Activated T-helper 2 cell treated with anti-CD3 and anti-CD28 coated beads, Interferon-gamma antibody, Interleukin-2, Interleukin-4, amounts not matched to agents 10 μg/mL and 5 μg/mL and 100 μg/mL, durations not matched to agents 14 hours and 24 hours and 36 hours (primary cell): ENCODE data around the gene DSE. TPM values are rescaled to one million over a fixed set of nuclear protein-coding genes. Genes with fewer than 3 reads are reported as not detected.

Experiments used
- DNase-seq: peaks from one replicate; pipeline ENCODE4 v3.0.0; 2021; ENCODE audit warnings: low spot score
- H3K27ac Mint-ChIP-seq: one replicate; pipeline ENCODE4 v1.8.0; 2021; ENCODE audit warnings: mixed read lengths
- H3K27me3 Mint-ChIP-seq: one replicate; pipeline ENCODE4 v1.8.0; 2021; ENCODE audit warnings: low read depth, mixed read lengths
- H3K36me3 Mint-ChIP-seq: one replicate; pipeline ENCODE4 v1.8.0; 2021; ENCODE audit warnings: low read depth, mixed read lengths
- H3K4me1 Mint-ChIP-seq: one replicate; pipeline ENCODE4 v1.8.0; 2021; ENCODE audit warnings: low read depth, mixed read lengths
- H3K4me3 Mint-ChIP-seq: one replicate; pipeline ENCODE4 v1.8.0; 2021; ENCODE audit warnings: low read depth, mild to moderate bottlenecking, moderate library complexity, mixed read lengths
- H3K9me3 Mint-ChIP-seq: one replicate; pipeline ENCODE4 v1.8.0; 2021; ENCODE audit warnings: mixed read lengths
- intact Hi-C: fragments of 100-400 bp; cut with micrococcal nuclease; formaldehyde crosslinking; loops from one replicate; pipeline ENCODE4 v1.15.1; 2023
- total RNA-seq: library from RNA; stranded (reverse); gene quantifications from 2 replicates; pipeline ENCODE4 v1.2.3, GENCODE V29; 2022

Gene DSE
- total RNA-seq, 1 donor from 2014 or later, result 3.4 TPM

DNA sequence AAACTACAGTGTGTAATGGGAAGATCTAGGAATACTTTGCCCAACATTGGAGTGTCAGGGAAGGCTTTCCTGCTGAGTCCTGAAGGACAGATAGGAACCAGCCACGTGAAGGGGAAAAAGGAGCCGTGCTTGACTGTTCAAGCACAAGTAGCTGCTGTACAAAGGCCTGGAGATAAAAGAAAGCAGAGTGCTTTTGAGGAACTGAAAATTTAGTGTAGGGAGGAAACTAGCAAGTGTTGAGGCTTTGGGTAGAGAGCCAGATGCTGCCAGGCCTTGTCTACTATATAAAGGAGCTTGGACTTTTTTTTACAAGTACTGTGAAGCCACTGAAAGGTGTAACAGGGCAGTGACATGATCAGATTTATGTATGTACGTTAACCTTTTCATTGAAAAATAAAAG is 39.0 kb downstream of the DSE start:
- no peak for DNase-seq
- Mint-ChIP-seq H3K36me3 (no peaks in the 10 kb centered on the region), H3K4me3 (no peak overlapping the region), H3K9me3 (no peaks in the 10 kb centered on the region), H3K27ac (no peak overlapping the region), H3K4me1 (peaks cover 3% of the 10 kb centered on the region), H3K27me3 (peaks cover 8% of the 10 kb centered on the region)
- intact Hi-C loops, result no loop called here

DNA sequence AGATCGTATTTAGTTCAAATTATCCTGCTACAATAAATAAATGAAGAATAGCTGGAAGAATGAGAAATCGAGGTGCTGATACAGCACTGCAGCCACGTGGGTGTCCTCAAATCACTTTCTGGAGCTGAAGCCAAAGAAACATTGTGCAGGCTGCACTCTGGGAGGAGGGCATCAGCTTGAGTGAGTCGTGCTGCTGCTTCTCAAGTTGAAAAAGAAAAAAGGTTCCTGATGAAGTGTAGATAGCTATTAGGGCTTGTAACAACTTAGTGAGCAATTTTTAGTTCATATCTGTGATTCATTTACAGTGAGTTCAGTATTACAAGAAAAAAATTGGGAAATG is 40.5 kb downstream of the DSE start:
- H3K27me3 Mint-ChIP-seq, result peaks cover 8% of the 10 kb centered on the region
- H3K27ac Mint-ChIP-seq, result no peak overlapping the region
- DNase-seq, result no peak
- no peaks in the 10 kb centered on the region for H3K36me3 Mint-ChIP-seq
- no peaks in the 10 kb centered on the region for H3K9me3 Mint-ChIP-seq
- H3K4me3 Mint-ChIP-seq, result no peak overlapping the region
- intact Hi-C loops, result no loop called here
- peaks cover 3% of the 10 kb centered on the region for H3K4me1 Mint-ChIP-seq

DNA sequence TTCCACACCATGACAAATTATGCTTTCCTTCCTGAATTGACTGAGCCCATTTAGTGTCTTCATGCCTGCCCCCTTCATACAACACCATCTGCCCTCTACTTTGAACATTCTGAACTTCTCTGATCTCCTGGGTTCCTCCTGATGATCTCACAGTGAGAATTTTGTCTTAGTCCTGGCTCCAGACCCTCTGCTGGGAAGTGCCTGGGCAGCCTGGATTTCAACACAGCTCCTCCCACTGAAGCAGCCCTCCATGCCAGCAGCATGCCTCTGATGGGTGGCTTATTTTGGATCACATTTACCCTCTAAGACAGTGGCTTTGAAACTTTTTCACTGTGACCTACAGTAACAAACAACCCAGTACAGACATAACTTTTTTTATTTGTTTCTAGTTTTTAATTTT is 41.5 kb downstream of the DSE start:
- no peak for DNase-seq
- Mint-ChIP-seq H3K36me3 (no peaks in the 10 kb centered on the region), H3K4me1 (no peaks in the 10 kb centered on the region), H3K27me3 (peaks cover 4% of the 10 kb centered on the region), H3K4me3 (no peak overlapping the region), H3K9me3 (no peaks in the 10 kb centered on the region), H3K27ac (no peak overlapping the region)
- intact Hi-C loops, result no loop called here

DNA sequence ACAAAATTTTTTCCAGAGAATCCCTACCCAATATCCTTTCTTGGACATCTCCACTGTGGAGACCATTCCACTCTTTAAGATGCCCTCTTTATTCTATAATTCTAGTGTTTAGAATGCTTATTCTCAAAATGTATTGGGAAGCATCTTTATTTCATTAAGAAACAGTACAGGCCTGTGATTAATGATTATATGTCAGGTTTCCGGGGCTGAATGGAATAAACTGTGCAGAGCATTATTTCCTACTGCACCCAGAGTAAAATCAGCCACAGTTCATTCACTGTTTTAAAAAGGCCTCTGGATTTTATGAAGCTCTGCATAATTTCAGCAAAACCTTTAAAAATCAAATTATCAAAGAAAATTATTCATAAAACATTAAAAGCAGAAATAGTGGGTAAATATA is 42.6 kb downstream of the DSE start:
- Mint-ChIP-seq H3K36me3 (no peaks in the 10 kb centered on the region), H3K9me3 (no peaks in the 10 kb centered on the region), H3K27me3 (peaks cover 4% of the 10 kb centered on the region), H3K4me1 (no peaks in the 10 kb centered on the region), H3K4me3 (no peak overlapping the region), H3K27ac (no peak overlapping the region)
- intact Hi-C loops, result no loop called here
- DNase-seq, result no peak

DNA sequence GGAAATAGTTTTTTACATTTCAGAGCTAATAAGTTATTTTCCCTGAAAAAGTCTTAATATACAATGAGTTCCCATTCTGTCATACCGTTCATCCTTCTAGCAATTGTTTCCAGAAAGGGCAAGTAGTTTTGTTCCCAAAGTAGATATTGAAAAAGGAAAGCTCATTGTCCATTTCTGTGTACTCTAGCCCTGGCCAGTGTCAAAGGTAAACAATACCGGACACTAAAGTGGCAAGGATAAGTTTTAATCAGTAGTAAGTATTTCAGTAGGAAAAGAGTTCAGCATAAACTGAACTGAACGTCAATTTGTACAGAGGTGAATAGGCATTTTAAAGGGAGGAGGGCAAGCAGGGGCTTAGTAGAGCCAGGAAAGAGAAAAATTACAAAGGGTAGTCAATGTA is 46.9 kb downstream of the DSE start:
- Mint-ChIP-seq H3K36me3 (no peaks in the 10 kb centered on the region), H3K9me3 (no peaks in the 10 kb centered on the region), H3K4me3 (no peak overlapping the region), H3K4me1 (peaks cover 4% of the 10 kb centered on the region), H3K27ac (no peak overlapping the region), H3K27me3 (peaks cover 4% of the 10 kb centered on the region)
- DNase-seq, result no peak
- intact Hi-C loops, result no loop called here

DNA sequence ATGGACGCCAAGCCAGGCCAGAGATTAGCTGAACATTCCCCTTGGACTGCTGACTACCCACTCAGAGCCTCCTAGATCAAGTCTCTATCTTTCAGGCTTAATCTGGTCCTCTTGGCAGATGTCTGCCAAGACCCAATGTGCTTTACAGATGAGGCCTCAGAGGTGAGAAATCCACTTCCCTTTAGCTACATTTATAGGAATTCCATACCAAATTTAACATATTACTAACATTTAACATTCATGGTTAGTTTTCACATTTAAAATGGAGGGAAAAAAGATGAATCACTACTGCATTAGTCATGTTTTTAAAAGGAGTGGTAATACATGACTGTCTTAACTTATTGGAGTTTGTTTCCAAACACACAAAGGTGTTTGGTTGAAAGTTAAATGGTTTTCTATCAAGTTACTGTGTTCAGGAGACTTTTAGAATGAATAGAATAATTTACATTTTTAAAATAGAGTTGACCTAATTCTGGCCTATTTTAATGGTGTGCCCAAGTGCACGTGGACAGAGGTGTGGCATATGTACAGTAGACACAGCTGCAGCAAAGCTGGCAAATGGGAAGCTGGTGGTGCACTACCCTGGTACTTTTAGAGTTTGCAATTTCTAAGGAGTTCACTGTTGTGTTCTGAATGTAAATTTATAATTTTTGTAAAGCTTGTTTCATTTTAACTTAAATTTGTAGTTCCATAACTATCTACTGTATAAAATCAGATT is 48.5 kb downstream of the DSE start:
- no peaks in the 10 kb centered on the region for H3K36me3 Mint-ChIP-seq
- intact Hi-C loops, result no loop called here
- H3K4me3 Mint-ChIP-seq, result no peak overlapping the region
- no peak overlapping the region for H3K27ac Mint-ChIP-seq
- no peaks in the 10 kb centered on the region for H3K9me3 Mint-ChIP-seq
- peaks cover 4% of the 10 kb centered on the region for H3K27me3 Mint-ChIP-seq
- H3K4me1 Mint-ChIP-seq, result peaks cover 4% of the 10 kb centered on the region
- no peak for DNase-seq

DNA sequence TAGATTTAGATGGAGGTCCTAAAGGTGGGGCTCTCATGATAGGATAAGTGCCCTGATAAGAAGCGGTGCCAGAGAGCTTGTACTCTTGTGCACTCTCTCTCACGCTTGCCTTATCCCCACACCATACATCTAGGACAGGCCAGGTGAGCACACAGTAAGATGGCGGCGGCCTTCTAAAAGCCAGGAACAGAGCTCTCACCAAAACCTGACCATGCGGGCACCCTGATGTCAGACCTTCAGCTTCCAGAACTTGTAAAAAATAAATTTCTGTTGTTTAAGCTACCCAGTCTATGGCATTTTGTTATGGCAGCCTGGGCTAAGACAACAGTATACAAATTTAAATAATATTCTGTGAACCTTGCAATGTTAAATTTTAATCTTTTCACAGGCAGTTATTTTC is 49.6 kb downstream of the DSE start:
- H3K27me3 Mint-ChIP-seq, result peaks cover 4% of the 10 kb centered on the region

DNA sequence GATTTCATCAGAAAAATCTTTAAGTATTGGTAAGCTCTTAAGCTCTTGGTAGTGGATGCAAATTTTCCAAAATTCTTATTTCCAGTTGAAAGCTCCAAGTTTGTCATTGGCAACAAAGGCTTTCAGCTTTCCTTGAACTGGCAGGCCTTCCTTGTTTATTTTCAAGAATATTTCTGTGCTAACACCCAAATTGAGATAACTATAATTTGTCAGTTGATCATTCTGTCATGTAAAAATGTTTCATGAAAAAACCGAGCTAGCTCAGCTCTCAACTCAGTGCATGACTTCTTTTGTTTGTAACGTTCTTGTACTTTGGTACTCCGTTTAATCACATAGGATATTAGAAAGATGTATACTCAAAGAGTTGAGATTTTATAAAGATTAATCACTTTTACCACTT is 51.5 kb downstream of the DSE start:
- Mint-ChIP-seq H3K36me3 (no peaks in the 10 kb centered on the region), H3K9me3 (no peaks in the 10 kb centered on the region), H3K27ac (no peak overlapping the region), H3K4me3 (no peak overlapping the region), H3K27me3 (no peaks in the 10 kb centered on the region), H3K4me1 (peaks cover 4% of the 10 kb centered on the region)
- DNase-seq, result no peak
- intact Hi-C loops, result no loop called here

More for the DNA sequence above, 49.6 kb downstream of the DSE start:
- no peak for DNase-seq
- Mint-ChIP-seq H3K36me3 (no peaks in the 10 kb centered on the region), H3K4me1 (peaks cover 4% of the 10 kb centered on the region), H3K4me3 (no peak overlapping the region), H3K27ac (no peak overlapping the region), H3K9me3 (no peaks in the 10 kb centered on the region)
- intact Hi-C loops, result no loop called here

DNA sequence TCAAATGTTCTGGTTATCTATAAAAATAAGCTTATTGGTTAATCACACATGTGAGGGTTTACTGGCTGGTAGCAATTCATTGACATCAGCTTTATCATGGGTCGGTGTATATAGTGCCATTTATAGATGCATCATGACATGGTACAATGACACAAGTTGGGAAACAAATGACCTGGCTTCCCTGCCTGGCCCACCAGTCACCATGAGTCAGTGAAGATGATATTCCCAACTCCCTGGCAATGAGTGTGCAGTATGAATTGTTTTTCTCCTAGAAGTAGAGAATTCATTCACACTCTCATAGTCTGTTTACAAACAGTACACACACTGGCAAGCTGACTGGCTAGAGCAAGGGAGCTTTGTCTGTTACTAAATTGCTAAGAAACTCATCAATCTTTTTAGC is 53.3 kb downstream of the DSE start:
- Mint-ChIP-seq H3K27ac (no peak overlapping the region), H3K4me1 (peaks cover 1% of the 10 kb centered on the region), H3K4me3 (no peak overlapping the region), H3K27me3 (no peaks in the 10 kb centered on the region), H3K36me3 (no peaks in the 10 kb centered on the region), H3K9me3 (no peaks in the 10 kb centered on the region)
- no peak for DNase-seq
- intact Hi-C loops, result no loop called here

DNA sequence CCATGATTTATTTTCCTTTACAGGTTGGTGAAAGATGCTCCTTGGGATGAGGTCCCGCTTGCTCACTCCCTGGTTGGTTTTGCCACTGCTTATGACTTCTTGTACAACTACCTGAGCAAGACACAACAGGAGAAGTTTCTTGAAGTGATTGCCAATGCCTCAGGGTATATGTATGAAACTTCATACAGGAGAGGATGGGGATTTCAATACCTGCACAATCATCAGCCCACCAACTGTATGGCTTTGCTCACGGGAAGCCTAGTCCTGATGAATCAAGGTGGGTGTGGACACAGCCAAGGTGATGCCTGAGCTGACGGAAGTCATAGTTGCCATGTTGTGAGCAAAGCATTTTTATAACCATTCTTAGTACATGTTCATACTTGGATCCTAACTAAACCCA is 55.8 kb downstream of the DSE start:
- H3K4me1 Mint-ChIP-seq, result no peaks in the 10 kb centered on the region
- no peak overlapping the region for H3K4me3 Mint-ChIP-seq
- H3K36me3 Mint-ChIP-seq, result no peaks in the 10 kb centered on the region
- no peaks in the 10 kb centered on the region for H3K27me3 Mint-ChIP-seq
- intact Hi-C loops, result no loop called here
- H3K27ac Mint-ChIP-seq, result no peak overlapping the region
- no peak for DNase-seq
- H3K9me3 Mint-ChIP-seq, result no peaks in the 10 kb centered on the region

DNA sequence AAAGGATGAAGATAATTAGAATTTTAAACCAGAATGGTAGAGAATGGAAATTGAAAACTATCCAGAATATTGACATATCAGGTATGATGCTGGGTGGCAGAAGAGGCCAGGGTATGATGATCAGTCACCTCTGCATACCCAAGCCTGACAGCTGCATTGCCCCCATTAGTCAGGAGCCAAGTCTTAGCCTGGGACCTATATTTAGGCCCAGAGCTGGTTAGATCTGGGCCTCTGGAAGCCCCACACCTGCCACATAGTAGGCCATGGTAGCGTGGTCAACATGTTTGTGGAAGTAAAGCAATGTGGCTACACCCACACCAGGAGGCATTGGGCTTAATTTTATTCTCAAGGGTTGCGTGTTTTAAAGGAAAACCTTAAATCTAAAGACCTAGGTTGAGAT is 58.4 kb downstream of the DSE start:
- Mint-ChIP-seq H3K36me3 (no peaks in the 10 kb centered on the region), H3K27me3 (no peaks in the 10 kb centered on the region), H3K9me3 (no peaks in the 10 kb centered on the region), H3K4me3 (no peak overlapping the region), H3K27ac (no peak overlapping the region), H3K4me1 (no peaks in the 10 kb centered on the region)
- intact Hi-C loops, result no loop called here
- DNase-seq, result no peak

DNA sequence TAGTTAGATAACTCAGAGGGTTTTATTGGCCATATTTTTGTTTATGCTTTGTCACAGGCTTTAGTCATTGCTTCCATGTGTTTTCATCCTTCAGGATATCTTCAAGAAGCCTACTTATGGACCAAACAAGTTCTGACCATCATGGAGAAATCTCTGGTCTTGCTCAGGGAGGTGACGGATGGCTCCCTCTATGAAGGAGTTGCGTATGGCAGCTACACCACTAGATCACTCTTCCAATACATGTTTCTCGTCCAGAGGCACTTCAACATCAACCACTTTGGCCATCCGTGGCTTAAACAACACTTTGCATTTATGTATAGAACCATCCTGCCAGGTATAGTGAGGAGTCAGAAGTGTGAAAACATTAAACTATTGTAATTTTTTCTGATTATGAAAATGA is 60.1 kb downstream of the DSE start:
- Mint-ChIP-seq H3K4me1 (no peaks in the 10 kb centered on the region), H3K27me3 (no peaks in the 10 kb centered on the region), H3K9me3 (no peaks in the 10 kb centered on the region), H3K36me3 (no peaks in the 10 kb centered on the region), H3K4me3 (no peak overlapping the region), H3K27ac (no peak overlapping the region)
- intact Hi-C loops, result no loop called here
- no peak for DNase-seq

DNA sequence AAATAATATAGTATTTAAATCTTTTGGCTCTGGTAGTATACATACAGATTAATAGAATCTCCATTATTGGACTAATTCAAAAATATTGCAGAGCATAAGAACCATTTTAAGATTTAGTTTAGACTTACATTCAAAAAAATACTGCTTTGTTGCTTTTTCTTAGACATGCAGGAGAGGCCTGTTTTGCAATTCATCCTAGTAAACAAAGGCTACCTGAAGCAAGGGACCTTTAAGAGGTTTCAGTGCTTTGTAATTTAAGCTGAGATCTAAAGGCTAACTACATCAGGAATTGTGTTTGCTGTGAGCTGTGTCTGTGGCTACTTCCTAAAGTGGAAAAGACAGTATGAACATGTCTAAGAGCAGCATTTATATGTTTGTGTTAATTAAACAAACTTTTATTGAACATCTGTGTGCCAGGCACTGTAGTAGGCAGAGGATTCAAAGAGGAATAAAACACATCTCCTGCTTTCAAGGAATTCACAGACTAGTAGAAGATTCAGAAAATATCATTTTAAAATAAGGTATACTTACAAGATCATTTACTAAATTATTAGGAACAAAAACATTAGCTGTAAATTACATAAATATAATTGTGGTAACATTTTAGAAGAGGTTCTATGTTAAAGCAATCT is 61.3 kb downstream of the DSE start:
- H3K27ac Mint-ChIP-seq, result no peak overlapping the region
- DNase-seq, result no peak
- no peaks in the 10 kb centered on the region for H3K9me3 Mint-ChIP-seq
- H3K27me3 Mint-ChIP-seq, result no peaks in the 10 kb centered on the region
- H3K36me3 Mint-ChIP-seq, result no peaks in the 10 kb centered on the region
- intact Hi-C loops, result no loop called here
- H3K4me3 Mint-ChIP-seq, result no peak overlapping the region
- no peaks in the 10 kb centered on the region for H3K4me1 Mint-ChIP-seq
